Gastrocnemius medialis (tissue), 4 donors: ENCODE results near the gene FLNB.

ENCODE experiments used
- POLR2A ChIP-seq, 2 donors: fragments of 450-650 bp; IDR thresholded peaks; one replicate each; pipeline ENCODE4 v1.6.1; 2017; ENCODE audit warnings: antibody characterized with exemption in 2 of 2, mild to moderate bottlenecking in 2 of 2, moderate library complexity in 2 of 2
- TF ChIP-seq, protein P1 (sequence below), 5 experiments: fragments of 450-650 bp in 3 of 5; fragments of 200-600 bp in 2 of 5; sonication (generic) in 2 of 5; IDR thresholded peaks in 4 of 5; conservative IDR thresholded peaks in 1 of 5; 1 replicate in 4 of 5; 2 replicates in 1 of 5; pipeline ENCODE4 v1.5.1; 2016 to 2019; ENCODE audit warnings: antibody characterized with exemption in 5 of 5, mild to moderate bottlenecking in 3 of 5, moderate library complexity in 3 of 5

DNA sequence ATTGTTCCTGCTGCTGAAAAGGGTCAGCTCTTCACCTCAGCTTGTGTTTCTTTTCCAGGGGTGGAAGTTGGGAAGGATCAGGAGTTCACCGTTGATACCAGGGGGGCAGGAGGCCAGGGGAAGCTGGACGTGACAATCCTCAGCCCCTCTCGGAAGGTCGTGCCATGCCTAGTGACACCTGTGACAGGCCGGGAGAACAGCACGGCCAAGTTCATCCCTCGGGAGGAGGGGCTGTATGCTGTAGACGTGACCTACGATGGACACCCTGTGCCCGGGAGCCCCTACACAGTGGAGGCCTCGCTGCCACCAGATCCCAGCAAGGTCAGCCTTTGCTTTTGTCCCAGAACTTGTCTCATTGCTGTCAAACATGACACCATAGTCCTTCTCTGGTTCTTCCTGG lies 113.0 kb downstream of the FLNB start:
- TF ChIP-seq, protein P1, sequence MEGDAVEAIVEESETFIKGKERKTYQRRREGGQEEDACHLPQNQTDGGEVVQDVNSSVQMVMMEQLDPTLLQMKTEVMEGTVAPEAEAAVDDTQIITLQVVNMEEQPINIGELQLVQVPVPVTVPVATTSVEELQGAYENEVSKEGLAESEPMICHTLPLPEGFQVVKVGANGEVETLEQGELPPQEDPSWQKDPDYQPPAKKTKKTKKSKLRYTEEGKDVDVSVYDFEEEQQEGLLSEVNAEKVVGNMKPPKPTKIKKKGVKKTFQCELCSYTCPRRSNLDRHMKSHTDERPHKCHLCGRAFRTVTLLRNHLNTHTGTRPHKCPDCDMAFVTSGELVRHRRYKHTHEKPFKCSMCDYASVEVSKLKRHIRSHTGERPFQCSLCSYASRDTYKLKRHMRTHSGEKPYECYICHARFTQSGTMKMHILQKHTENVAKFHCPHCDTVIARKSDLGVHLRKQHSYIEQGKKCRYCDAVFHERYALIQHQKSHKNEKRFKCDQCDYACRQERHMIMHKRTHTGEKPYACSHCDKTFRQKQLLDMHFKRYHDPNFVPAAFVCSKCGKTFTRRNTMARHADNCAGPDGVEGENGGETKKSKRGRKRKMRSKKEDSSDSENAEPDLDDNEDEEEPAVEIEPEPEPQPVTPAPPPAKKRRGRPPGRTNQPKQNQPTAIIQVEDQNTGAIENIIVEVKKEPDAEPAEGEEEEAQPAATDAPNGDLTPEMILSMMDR (IDR thresholded peaks at IDR 0.05 in 4 of 5, conservative IDR thresholded peaks at IDR 0.05 in 1 of 5): no peak
- TF ChIP-seq POLR2A (IDR thresholded peaks at IDR 0.05): no peak
